ENCODE measurements around the gene TSHZ3. TPM values are rescaled to one million over a fixed set of nuclear protein-coding genes. Genes with fewer than 3 reads are reported as not detected.

TSHZ3 gene, protein sequence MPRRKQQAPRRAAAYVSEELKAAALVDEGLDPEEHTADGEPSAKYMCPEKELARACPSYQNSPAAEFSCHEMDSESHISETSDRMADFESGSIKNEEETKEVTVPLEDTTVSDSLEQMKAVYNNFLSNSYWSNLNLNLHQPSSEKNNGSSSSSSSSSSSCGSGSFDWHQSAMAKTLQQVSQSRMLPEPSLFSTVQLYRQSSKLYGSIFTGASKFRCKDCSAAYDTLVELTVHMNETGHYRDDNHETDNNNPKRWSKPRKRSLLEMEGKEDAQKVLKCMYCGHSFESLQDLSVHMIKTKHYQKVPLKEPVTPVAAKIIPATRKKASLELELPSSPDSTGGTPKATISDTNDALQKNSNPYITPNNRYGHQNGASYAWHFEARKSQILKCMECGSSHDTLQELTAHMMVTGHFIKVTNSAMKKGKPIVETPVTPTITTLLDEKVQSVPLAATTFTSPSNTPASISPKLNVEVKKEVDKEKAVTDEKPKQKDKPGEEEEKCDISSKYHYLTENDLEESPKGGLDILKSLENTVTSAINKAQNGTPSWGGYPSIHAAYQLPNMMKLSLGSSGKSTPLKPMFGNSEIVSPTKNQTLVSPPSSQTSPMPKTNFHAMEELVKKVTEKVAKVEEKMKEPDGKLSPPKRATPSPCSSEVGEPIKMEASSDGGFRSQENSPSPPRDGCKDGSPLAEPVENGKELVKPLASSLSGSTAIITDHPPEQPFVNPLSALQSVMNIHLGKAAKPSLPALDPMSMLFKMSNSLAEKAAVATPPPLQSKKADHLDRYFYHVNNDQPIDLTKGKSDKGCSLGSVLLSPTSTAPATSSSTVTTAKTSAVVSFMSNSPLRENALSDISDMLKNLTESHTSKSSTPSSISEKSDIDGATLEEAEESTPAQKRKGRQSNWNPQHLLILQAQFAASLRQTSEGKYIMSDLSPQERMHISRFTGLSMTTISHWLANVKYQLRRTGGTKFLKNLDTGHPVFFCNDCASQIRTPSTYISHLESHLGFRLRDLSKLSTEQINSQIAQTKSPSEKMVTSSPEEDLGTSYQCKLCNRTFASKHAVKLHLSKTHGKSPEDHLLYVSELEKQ
- total RNA-seq, result 8.8 and 11.7 TPM in 2 replicates

GRCh38 chr19:31349160-31349881 is at the start of gene TSHZ3:
TSS of gene TSHZ3 (minus strand) at chr19:31349436. CDS start at chr19:31349219, 217 bp downstream.

